NB4 (cell line): ENCODE measurements around the gene LMNA.

Source experiments
- DNase-seq: peaks from one replicate; pipeline ENCODE4 v3.0.0; 2010; ENCODE audit warnings: low read depth
- H3K4me3 ChIP-seq: one replicate; pipeline ENCODE4 v1.5.1; 2011; ENCODE audit warnings: mild to moderate bottlenecking, low read depth, low read length, moderate library complexity
- CTCF ChIP-seq: IDR thresholded peaks from one replicate; pipeline ENCODE4 v1.5.1; 2012; ENCODE audit warnings: low read depth, low read length
- MYC ChIP-seq: IDR thresholded peaks from 2 replicates; pipeline ENCODE4 v1.6.1; 2011; ENCODE audit warnings: low read depth, low read length
- POLR2A ChIP-seq: IDR thresholded peaks from 2 replicates; pipeline ENCODE4 v1.6.1; 2011; ENCODE audit warnings: mild to moderate bottlenecking; ENCODE audit not compliant: insufficient read length; ENCODE audit errors: extremely low read depth
- TF ChIP-seq, protein P1 (sequence below): IDR thresholded peaks from 2 replicates; pipeline ENCODE4 v1.6.1; 2011; ENCODE audit warnings: low read depth, low read length

The LMNA gene

DNA sequence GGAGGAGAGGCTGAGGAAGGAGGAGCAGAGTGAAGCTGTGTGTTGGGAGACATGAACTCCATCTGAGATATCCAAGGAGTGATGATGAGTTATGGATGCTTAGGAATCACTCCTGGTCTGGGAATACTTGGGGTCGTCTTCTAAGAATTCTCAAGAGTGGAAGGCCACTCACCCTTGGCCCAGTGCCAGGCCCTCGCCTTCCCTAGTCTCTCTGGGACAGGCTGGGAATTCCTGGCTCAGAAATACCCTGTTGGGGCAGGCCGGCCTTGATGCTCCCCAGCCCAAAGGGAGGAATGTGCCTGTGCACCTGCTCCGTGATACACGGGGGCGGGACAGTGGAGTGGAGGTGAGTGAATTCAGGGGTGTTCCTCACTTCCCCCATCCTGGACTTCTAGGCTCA, 12.6 kb upstream of the LMNA start:
- TF ChIP-seq, protein P1, sequence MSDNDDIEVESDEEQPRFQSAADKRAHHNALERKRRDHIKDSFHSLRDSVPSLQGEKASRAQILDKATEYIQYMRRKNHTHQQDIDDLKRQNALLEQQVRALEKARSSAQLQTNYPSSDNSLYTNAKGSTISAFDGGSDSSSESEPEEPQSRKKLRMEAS: no peak
- H3K4me3 ChIP-seq: no peak overlapping the region
- no peak for DNase-seq

GRCh38 chr1:156102633-156103511, 11.6 kb upstream of the LMNA start:
- TF ChIP-seq, protein P1: no peak
- no peak for TF ChIP-seq POLR2A
- TF ChIP-seq CTCF: no peak
- no peak for TF ChIP-seq MYC
- H3K4me3 ChIP-seq: no peak overlapping the region

DNA sequence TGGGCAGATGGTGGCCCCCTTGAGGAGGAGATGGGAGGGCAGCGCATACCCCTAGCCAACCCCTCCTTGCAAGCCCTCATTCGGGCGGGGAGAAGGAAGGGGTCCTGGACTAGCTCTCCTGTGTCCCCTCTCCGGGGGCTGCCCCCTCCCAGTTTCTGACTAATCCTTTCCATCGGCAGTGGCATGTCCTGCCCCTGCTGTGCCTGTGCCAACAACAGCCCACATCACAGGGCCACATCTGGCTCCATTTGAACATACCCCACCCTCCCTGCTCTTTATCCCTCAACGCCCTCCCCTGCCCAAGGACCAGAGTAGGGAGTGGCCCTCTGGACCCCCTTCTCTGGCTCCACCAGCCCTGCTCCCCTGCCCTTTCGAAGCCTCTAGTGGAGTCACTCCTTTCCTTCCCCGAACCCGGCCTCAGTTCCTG, 11.0 kb upstream of the LMNA start:
- TF ChIP-seq, protein P1: no peak
- TF ChIP-seq MYC (no peak), CTCF (no peak), POLR2A (no peak)
- no peak for DNase-seq
- no peak overlapping the region for H3K4me3 ChIP-seq

More at GRCh38 chr1:156102633-156103511, 11.6 kb upstream of the LMNA start:
- peak; percentile 43 for DNase-seq

DNA sequence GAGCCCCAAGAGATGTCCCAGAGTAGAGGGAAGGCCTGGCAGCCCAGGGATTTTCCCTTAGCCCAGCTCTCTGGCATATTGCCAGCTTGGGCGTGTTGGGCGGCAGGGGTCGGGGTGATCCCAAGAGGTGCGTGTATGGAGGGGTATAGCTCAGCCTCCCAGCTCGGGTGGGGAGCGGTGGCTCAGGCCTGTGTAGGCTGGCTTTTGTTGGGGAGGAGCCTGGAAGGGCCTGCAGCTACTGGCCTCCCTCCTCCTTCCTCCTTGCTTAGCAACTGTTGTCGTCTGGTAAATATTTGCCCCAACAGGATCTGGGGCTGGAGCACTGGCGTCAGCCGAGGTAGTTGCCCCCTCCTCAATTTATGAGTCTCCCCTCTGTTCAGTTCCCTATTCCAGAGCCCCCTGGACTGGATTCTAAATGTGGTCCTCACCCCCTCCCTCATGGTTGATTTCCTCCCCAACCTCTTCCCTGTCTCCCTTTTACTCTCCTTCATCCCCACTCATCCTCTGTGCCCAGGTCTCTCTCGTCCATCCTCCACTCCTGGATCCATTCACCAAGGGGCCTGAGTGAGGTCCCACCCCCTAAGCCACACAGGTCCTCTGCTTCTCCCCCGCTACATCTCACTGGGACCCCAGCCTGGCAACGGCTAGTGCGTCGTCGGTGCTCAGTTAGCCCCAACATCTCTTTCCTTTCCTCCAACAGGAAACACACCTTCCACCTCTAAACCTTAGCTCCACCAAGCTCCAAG, 10.3 kb upstream of the LMNA start:
- no peak for DNase-seq
- no peak for TF ChIP-seq CTCF
- no peak for TF ChIP-seq MYC
- no peak for TF ChIP-seq POLR2A
- TF ChIP-seq, protein P1: no peak
- no peak overlapping the region for H3K4me3 ChIP-seq

- DNase-seq: no peak
- H3K4me3 ChIP-seq: no peak overlapping the region
- TF ChIP-seq CTCF: no peak
- TF ChIP-seq POLR2A: no peak
- TF ChIP-seq MYC: no peak
- TF ChIP-seq, protein P1: no peak
Observed at GRCh38 chr1:156104861-156105832, 9.4 kb upstream of the LMNA start.
